Thoracic aorta (tissue), 2 donors: ENCODE data around the gene NKX6-2. TPM values are rescaled to one million over a fixed set of nuclear protein-coding genes. Genes with fewer than 3 reads are reported as not detected.

Experiments used
- ATAC-seq: fragments of 150-250 bp; one replicate; pipeline ENCODE4 v1.8.0; 2017; ENCODE audit warnings: low read depth; ENCODE audit not compliant: insufficient number of reproducible peaks, low FRiP score
- DNase-seq: peaks from one replicate; pipeline ENCODE4 v3.0.0-alpha.2; 2020; ENCODE audit warnings: low spot score
- H3K27ac ChIP-seq, 2 donors: fragments of 200-600 bp; sonication (generic); 1 replicate in 1 of 2; 2 replicates in 1 of 2; pipeline ENCODE4 v1.5.1; 2016; ENCODE audit warnings: mild to moderate bottlenecking in 2 of 2, moderate library complexity in 2 of 2
- H3K27me3 ChIP-seq: fragments of 200-600 bp; sonication (generic); replicated peaks from 2 replicates; pipeline ENCODE4 v1.6.0; 2016; ENCODE audit warnings: mild to moderate bottlenecking; ENCODE audit not compliant: insufficient read depth
- H3K36me3 ChIP-seq: fragments of 200-600 bp; sonication (generic); one replicate; pipeline ENCODE4 v1.5.1; 2016
- H3K4me1 ChIP-seq, 2 donors: fragments of 200-600 bp; sonication (generic); 1 replicate in 1 of 2; 2 replicates in 1 of 2; pipeline versions ENCODE4 v1.5.1 to v1.6.0; 2016; ENCODE audit warnings: low read depth in 2 of 2, mild to moderate bottlenecking in 1 of 2; ENCODE audit not compliant: control insufficient read depth in 1 of 2
- H3K4me3 ChIP-seq: fragments of 200-600 bp; sonication (generic); 2 replicates; pipeline ENCODE4 v1.5.1; 2016; ENCODE audit warnings: mild to moderate bottlenecking
- H3K9me3 ChIP-seq: fragments of 200-600 bp; sonication (generic); 2 replicates; pipeline ENCODE4 v1.5.1; 2016
- total RNA-seq, 2 donors: library from RNA; depleted of rRNA; stranded (reverse); fragments of >200 nt; gene quantifications; one replicate each; pipeline versions ENCODE4 v1.1.0 to v1.2.3, GENCODE V29; 2016
- TF ChIP-seq, protein P1 (sequence below): fragments of 200-600 bp; sonication (generic); IDR thresholded peaks from one replicate; pipeline ENCODE4 v1.5.1; 2019; ENCODE audit warnings: antibody characterized with exemption

NKX6-2 gene
- total RNA-seq, 2 donors from 2014 or later: 19.8 TPM; not detected in 1

DNA sequence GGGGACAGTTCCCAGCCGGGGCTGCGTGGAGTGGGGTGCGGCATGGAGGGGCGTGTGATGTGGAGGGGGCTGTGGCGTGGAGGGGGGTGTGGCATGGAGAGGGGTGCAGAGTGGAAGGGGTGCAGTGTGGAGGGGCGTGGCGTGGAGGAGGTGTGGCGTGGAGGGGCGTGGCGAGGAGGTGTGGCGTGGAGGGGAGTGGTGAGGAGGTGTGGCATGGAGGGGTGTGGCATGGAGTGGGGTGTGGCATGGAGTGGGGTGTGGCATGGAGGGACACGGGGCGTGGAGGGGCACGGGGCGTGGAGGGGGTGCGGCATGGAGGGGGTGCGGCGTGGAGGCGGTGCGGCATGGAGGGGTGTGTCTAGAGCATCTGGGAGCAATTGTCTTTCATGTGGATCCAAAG is 33.6 kb downstream of the NKX6-2 start:
- ATAC-seq (no peak), DNase-seq (no peak)
- TF ChIP-seq, protein P1, sequence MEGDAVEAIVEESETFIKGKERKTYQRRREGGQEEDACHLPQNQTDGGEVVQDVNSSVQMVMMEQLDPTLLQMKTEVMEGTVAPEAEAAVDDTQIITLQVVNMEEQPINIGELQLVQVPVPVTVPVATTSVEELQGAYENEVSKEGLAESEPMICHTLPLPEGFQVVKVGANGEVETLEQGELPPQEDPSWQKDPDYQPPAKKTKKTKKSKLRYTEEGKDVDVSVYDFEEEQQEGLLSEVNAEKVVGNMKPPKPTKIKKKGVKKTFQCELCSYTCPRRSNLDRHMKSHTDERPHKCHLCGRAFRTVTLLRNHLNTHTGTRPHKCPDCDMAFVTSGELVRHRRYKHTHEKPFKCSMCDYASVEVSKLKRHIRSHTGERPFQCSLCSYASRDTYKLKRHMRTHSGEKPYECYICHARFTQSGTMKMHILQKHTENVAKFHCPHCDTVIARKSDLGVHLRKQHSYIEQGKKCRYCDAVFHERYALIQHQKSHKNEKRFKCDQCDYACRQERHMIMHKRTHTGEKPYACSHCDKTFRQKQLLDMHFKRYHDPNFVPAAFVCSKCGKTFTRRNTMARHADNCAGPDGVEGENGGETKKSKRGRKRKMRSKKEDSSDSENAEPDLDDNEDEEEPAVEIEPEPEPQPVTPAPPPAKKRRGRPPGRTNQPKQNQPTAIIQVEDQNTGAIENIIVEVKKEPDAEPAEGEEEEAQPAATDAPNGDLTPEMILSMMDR: no peak
- no peak overlapping the region for H3K27ac ChIP-seq
- H3K4me3 ChIP-seq: no peak overlapping the region
- H3K4me1 ChIP-seq: peaks cover 0 to 11% of the 10 kb centered on the region in 2 donors
- H3K9me3 ChIP-seq: no peaks in the 10 kb centered on the region
- H3K27me3 ChIP-seq: no peaks in the 10 kb centered on the region
- peaks cover 42% of the 10 kb centered on the region for H3K36me3 ChIP-seq

DNA sequence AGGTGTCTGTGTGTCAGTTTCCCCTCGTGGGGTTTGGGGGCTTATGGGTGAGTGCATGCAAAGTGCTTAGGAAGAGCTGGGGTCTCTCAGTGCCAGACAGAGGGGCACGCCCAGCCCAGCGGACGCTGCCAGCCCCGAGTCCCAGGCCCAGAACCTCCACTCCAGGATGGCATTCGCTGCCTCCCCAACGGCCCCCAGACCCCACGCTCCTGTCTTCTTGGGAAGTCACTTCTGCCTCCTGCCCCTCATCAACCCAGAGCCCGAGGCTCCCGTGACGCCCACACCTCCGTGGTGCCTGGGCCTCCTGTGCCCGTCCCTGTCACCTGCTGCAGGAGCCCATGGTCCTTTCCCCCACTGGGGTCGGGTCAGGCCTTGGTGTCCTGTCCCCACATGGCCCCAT is 35.0 kb downstream of the NKX6-2 start:
- no peaks in the 10 kb centered on the region for H3K27me3 ChIP-seq
- H3K9me3 ChIP-seq: no peaks in the 10 kb centered on the region
- H3K36me3 ChIP-seq: peaks cover 36% of the 10 kb centered on the region
- TF ChIP-seq, protein P1: no peak
- peaks cover 0 to 11% of the 10 kb centered on the region in 2 donors for H3K4me1 ChIP-seq
- no peak overlapping the region for H3K4me3 ChIP-seq
- DNase-seq: no peak
- ATAC-seq: no peak
- no peak overlapping the region for H3K27ac ChIP-seq

DNA sequence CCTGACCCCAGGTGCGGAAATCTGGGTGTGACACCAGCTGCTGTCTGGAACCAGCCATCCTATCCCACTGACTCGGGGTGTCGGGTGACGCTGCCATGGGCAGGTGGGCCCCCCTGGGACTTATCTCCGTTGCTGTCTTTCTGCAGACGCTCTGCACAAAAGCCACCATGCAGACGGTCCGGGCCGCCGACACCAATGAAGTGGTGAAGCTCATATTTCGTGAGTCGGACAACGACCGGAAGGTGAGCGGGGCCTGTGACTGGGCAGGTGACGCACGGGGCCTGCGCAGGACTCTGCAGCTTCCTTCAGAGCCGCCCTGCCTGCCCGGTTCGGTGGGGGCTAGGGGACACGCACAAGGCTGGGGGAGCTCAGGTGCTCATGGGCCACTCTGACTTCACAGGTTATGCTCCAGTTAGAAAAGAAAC is 36.6 kb downstream of the NKX6-2 start:
- DNase-seq (no peak), ATAC-seq (no peak)
- Histone ChIP-seq H3K9me3 (no peaks in the 10 kb centered on the region), H3K4me1 (peaks cover 0 to 11% of the 10 kb centered on the region in 2 donors), H3K27me3 (no peaks in the 10 kb centered on the region), H3K27ac (no peak overlapping the region), H3K4me3 (no peak overlapping the region), H3K36me3 (peaks cover 26% of the 10 kb centered on the region)
- TF ChIP-seq, protein P1: no peak

DNA sequence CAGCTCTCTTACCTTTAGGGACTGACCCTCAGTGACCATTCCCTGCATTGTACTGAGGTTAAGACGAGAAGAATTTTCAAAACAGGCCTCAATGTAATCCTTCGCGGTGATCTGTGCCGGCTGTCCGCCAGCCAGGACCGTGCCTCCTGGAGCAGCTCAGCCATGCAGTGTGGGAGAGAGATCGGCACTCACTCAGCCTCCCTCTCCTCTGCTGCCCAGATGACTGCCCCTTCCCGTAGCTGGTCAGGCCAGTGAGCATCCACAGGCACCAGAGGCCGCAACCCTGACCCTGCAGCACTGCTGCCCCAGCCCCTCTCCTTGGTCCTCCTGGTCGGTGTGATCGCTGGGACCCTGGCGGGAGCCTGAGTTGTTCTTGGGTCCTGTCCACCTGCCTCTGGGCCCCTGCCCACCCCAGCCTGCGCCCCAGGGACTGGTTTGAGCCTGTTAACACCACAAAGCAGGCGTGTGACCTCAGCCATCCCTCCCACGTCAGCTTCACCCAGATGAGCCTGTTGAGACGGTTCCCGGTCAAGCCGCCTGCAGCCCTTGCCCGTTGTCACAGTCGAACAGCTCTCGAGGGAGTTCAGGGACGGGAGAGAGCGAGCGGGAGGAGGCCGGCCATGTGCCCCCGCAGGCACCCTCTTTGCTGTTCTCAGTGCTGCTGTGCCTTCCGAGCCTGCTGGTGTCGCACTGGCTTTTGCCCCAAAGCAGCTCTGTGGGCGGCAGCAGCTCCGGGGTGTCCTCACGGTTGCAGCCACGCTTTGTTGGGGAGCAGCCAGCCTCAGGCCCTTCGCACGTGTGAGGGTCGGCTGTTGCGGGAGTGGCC is 37.2 kb downstream of the NKX6-2 start:
- Histone ChIP-seq H3K4me3 (no peak overlapping the region), H3K27me3 (no peaks in the 10 kb centered on the region), H3K36me3 (peaks cover 20% of the 10 kb centered on the region), H3K27ac (no peak overlapping the region), H3K9me3 (no peaks in the 10 kb centered on the region), H3K4me1 (peaks cover 0 to 11% of the 10 kb centered on the region in 2 donors)
- DNase-seq (no peak), ATAC-seq (no peak)
- TF ChIP-seq, protein P1: no peak

DNA sequence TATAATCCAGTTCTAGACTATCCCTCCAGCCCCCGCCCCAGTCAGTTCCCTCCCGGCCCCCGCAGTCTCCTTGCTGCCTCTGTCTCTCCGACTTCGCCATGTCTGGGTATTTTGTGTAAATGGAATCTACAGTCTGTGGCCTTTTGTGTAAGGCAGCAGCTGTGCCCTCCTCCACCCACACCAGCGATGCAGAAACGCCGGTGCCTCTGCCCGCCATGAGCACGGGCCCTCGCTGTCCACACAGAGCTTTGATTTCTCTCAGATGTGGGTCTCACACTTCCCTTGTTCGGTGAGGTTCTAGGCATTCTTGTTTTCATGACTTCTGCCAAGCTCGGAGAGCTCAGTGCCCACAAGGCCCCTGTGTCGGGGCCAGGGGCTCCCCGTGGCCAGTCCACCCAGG is 37.8 kb downstream of the NKX6-2 start:
- Histone ChIP-seq H3K4me1 (peaks cover 0 to 11% of the 10 kb centered on the region in 2 donors), H3K27ac (no peak overlapping the region), H3K4me3 (no peak overlapping the region), H3K27me3 (no peaks in the 10 kb centered on the region), H3K36me3 (peaks cover 20% of the 10 kb centered on the region), H3K9me3 (no peaks in the 10 kb centered on the region)
- no peak for ATAC-seq
- TF ChIP-seq, protein P1: no peak
- DNase-seq: no peak
